PC-3 (cell line): ENCODE results near the gene ENPP7. TPM values are rescaled to one million over a fixed set of nuclear protein-coding genes. Genes with fewer than 3 reads are reported as not detected.

Experiments
- ATAC-seq: fragments of 200-7000 bp; cut with Tn5 transposase; 2 replicates; pipeline ENCODE4 v1.9.1; 2020; ENCODE audit warnings: mild to moderate bottlenecking, moderate library complexity
- BruUV-seq: library from RNA; stranded (reverse); fragments of 400-500 nt; replicated peaks from 2 replicates; lab custom pipeline; 2021; lab: Mats Ljungman, UMichigan
- CTCF ChIA-PET: fragments of 300-600 bp; sonication (Branson Sonifier 250); formaldehyde crosslinking; loops from one replicate; lab custom pipeline; 2022; ENCODE audit warnings: antibody characterized with exemption; lab: Charles Lee
- POLR2A ChIA-PET: fragments of 300-600 bp; sonication (Branson Sonifier 250); formaldehyde crosslinking; loops from one replicate; lab custom pipeline; 2022; ENCODE audit warnings: antibody characterized with exemption; ENCODE audit not compliant: unreplicated experiment; lab: Charles Lee
- DNase-seq: peaks from one replicate; pipeline ENCODE4 v3.0.0-alpha.2; 2015
- H2AFZ ChIP-seq: fragments of 300-600 bp; sonication (generic); 2 replicates; pipeline ENCODE4 v1.6.0; 2016; ENCODE audit warnings: antibody characterized with exemption, low read length
- H3F3A ChIP-seq: fragments of 300-600 bp; sonication (generic); one replicate; pipeline ENCODE4 v1.6.0; 2017; ENCODE audit warnings: antibody characterized with exemption, low read length, control low read depth, mild to moderate bottlenecking; ENCODE audit not compliant: unreplicated experiment
- H3K27ac ChIP-seq: fragments of 300-600 bp; sonication (generic); 2 replicates; pipeline ENCODE4 v1.5.1; 2016; ENCODE audit warnings: mild to moderate bottlenecking, low read length
- H3K27me3 ChIP-seq: fragments of 300-600 bp; sonication (generic); 2 replicates; pipeline ENCODE4 v1.6.1; 2016; ENCODE audit warnings: low read length, mixed read lengths
- H3K36me3 ChIP-seq: fragments of 300-600 bp; sonication (generic); 2 replicates; pipeline ENCODE4 v1.6.1; 2016; ENCODE audit warnings: low read depth, mixed run types, low read length, mixed read lengths
- H3K4me1 ChIP-seq: fragments of 300-600 bp; sonication (generic); 2 replicates; pipeline ENCODE4 v1.5.1; 2016; ENCODE audit warnings: low read length; ENCODE audit not compliant: insufficient read depth
- H3K4me2 ChIP-seq: fragments of 300-600 bp; sonication (generic); 2 replicates; pipeline ENCODE4 v1.6.0; 2016; ENCODE audit warnings: low read length
- H3K4me3 ChIP-seq: fragments of 300-600 bp; sonication (generic); 2 replicates; pipeline ENCODE4 v1.5.1; 2016; ENCODE audit warnings: mild to moderate bottlenecking, low read length, mixed read lengths
- H3K79me2 ChIP-seq: fragments of 300-600 bp; sonication (generic); 2 replicates; pipeline ENCODE4 v1.6.1; 2017; ENCODE audit warnings: low read length, mixed read lengths
- H3K9ac ChIP-seq: fragments of 300-600 bp; sonication (generic); 2 replicates; pipeline ENCODE4 v1.6.0; 2016; ENCODE audit warnings: mild to moderate bottlenecking, low read length
- H3K9me2 ChIP-seq: fragments of 300-600 bp; sonication (generic); replicated peaks from 2 replicates; pipeline ENCODE4 v1.6.1; 2016; ENCODE audit warnings: mixed run types, low read length, mixed read lengths
- H3K9me3 ChIP-seq: fragments of 300-600 bp; sonication (generic); 2 replicates; pipeline ENCODE4 v1.6.1; 2016; ENCODE audit warnings: low read length, mixed read lengths
- H4K20me1 ChIP-seq: fragments of 300-600 bp; sonication (generic); 2 replicates; pipeline ENCODE4 v1.6.1; 2016; ENCODE audit warnings: low read length, mixed read lengths
- EZH2 ChIP-seq: fragments of 300-600 bp; sonication (generic); IDR thresholded peaks from one replicate; pipeline ENCODE4 v1.6.1; 2017; ENCODE audit warnings: antibody characterized with exemption, mild to moderate bottlenecking, low read length; ENCODE audit not compliant: unreplicated experiment
- EZH2phosphoT487 ChIP-seq: fragments of 300-600 bp; sonication (generic); IDR thresholded peaks from 2 replicates; pipeline ENCODE4 v1.6.1; 2018; ENCODE audit warnings: mild to moderate bottlenecking, antibody characterized with exemption, low read length, borderline replicate concordance
- intact Hi-C: fragments of 100-400 bp; cut with micrococcal nuclease; formaldehyde crosslinking; loops from 2 replicates; pipeline ENCODE4 v1.9.0; 2023
- total RNA-seq: library from RNA; depleted of rRNA; stranded (reverse); fragments of >200 nt; gene quantifications from 2 replicates; pipeline ENCODE4 v1.2.3, GENCODE V29; 2014
- TF ChIP-seq, protein P1 (sequence below): fragments of 300-600 bp; sonication (generic); conservative IDR thresholded peaks from 2 replicates; pipeline ENCODE4 v1.5.1; 2017; ENCODE audit warnings: antibody characterized with exemption, low read depth, mild to moderate bottlenecking, low read length

ENPP7 gene
- total RNA-seq, 1 experiment from 2014 or later, result not detected

DNA sequence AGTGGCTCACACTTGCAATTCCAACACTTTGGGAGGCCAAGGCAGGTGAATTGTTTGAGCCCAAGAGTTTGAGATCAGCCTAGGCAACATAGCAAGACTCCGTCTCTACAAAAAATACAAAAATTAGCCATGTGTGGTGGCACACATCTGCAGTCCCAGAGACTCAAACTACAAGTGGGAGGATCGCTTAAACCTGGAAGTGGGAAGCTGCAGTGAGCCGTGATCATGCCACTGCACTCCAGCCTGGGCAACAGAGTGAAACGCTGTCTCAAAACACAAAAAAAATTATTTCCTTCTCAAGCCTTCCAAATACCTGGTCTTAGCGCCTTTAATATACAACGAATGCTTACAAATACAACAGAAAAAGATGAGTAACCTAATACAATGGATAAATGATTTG, 27.5 kb downstream of the ENPP7 start:
- Histone ChIP-seq H3K79me2 (no peaks in the 10 kb centered on the region), H3K9me3 (no peaks in the 10 kb centered on the region), H3K27ac (no peak overlapping the region), H2AFZ (no peak overlapping the region), H3K4me2 (no peak overlapping the region), H3K9me2 (no peaks in the 10 kb centered on the region), H3K4me3 (no peak overlapping the region), H3K4me1 (no peaks in the 10 kb centered on the region), H3K36me3 (no peaks in the 10 kb centered on the region), H3K27me3 (no peaks in the 10 kb centered on the region), H3F3A (no peaks in the 10 kb centered on the region), H3K9ac (no peak overlapping the region), H4K20me1 (no peaks in the 10 kb centered on the region)
- no peak for DNase-seq
- no TSS peak for BruUV-seq
- TF ChIP-seq EZH2 (no peak), EZH2phosphoT487 (no peak)
- TF ChIP-seq, protein P1, sequence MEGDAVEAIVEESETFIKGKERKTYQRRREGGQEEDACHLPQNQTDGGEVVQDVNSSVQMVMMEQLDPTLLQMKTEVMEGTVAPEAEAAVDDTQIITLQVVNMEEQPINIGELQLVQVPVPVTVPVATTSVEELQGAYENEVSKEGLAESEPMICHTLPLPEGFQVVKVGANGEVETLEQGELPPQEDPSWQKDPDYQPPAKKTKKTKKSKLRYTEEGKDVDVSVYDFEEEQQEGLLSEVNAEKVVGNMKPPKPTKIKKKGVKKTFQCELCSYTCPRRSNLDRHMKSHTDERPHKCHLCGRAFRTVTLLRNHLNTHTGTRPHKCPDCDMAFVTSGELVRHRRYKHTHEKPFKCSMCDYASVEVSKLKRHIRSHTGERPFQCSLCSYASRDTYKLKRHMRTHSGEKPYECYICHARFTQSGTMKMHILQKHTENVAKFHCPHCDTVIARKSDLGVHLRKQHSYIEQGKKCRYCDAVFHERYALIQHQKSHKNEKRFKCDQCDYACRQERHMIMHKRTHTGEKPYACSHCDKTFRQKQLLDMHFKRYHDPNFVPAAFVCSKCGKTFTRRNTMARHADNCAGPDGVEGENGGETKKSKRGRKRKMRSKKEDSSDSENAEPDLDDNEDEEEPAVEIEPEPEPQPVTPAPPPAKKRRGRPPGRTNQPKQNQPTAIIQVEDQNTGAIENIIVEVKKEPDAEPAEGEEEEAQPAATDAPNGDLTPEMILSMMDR, result no peak
- ATAC-seq, result no peak
- CTCF ChIA-PET, result no interaction called here
- POLR2A ChIA-PET, result no interaction called here
- intact Hi-C loops, result no loop called here

DNA sequence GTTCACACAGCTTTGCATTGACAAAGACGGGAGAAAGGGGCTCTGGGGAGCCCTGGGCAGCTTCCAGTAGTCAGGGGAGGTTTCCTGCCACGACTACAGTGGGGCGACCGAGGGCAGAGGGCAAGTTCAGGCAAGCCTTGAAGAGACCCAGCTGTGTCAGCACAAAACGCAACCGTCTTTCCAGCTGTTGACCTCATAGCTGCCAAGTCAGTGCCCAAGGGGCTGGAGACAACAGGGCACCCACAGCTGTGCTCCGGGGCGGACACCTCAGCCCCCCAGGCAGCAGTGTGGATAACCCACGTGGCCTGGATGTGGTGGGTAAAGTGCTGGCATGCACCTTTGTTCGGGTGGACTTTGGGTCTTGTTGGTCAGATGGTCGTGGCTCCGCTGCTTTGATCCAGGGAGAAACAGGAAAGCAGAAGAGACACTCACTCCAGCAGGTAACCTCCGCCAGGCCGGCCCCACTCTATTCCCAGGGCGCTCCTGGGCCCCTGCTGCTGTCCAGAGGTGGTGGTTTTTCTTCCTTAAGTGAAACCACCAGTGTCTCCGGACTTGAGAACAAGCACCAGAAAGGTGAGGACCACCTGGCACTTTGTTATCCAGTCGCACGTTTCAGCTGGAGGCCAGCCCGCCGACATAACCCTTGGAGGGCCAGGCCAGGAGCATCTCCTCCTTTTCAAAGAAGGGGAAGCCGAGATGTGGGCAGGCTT, 29.6 kb downstream of the ENPP7 start:
- Histone ChIP-seq H3K36me3 (no peaks in the 10 kb centered on the region), H3K4me3 (no peak overlapping the region), H3K4me1 (no peaks in the 10 kb centered on the region), H3F3A (no peaks in the 10 kb centered on the region), H3K4me2 (no peak overlapping the region), H3K9ac (no peak overlapping the region), H3K9me2 (no peaks in the 10 kb centered on the region), H3K9me3 (no peaks in the 10 kb centered on the region), H3K27ac (no peak overlapping the region), H3K79me2 (no peaks in the 10 kb centered on the region), H4K20me1 (no peaks in the 10 kb centered on the region), H2AFZ (no peak overlapping the region), H3K27me3 (no peaks in the 10 kb centered on the region)
- intact Hi-C loops, result no loop called here
- ChIA-PET CTCF (no interaction called here), POLR2A (no interaction called here)
- no TSS peak for BruUV-seq
- DNase-seq, result no peak
- TF ChIP-seq, protein P1, result no peak
- TF ChIP-seq EZH2 (no peak), EZH2phosphoT487 (no peak)
- ATAC-seq, result no peak

DNA sequence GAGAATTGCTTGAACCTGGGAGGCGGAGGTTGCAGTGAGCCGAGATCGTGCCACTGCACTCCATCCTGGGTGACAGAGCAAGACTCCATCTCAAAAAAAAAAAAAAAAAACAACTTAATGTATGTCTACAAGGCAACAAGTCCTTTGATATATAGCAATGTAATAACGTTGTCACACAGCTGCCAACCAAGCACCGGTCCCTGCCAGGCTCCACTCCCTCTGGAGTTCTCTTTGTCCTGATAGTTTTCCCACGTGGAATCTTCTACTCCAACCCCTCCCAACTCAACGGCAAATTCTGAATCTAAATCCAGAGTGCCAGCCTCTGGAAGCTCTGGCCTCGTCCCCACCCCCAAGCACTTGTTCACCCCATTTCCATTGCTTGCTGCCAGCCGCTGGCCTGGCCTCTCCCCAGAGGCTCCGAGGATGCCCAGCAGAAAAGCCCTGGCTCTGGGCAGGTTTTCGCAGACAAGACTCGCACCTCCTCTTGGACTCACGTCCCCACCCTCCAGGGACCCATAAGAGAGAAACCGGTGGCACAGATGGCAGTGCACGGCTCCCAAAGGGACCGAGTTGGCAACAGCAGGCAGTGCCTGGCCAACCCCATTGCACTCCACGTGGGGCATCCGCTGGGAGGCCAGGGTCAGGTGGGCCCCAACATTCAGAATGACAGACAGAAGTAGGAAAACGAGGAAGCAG, 31.3 kb downstream of the ENPP7 start:
- Histone ChIP-seq H3K36me3 (no peaks in the 10 kb centered on the region), H2AFZ (no peak overlapping the region), H3K4me3 (no peak overlapping the region), H4K20me1 (no peaks in the 10 kb centered on the region), H3K4me2 (no peak overlapping the region), H3K27me3 (no peaks in the 10 kb centered on the region), H3K4me1 (no peaks in the 10 kb centered on the region), H3K9ac (no peak overlapping the region), H3K27ac (no peak overlapping the region), H3K9me2 (no peaks in the 10 kb centered on the region), H3K9me3 (no peaks in the 10 kb centered on the region), H3F3A (no peaks in the 10 kb centered on the region), H3K79me2 (no peaks in the 10 kb centered on the region)
- intact Hi-C loops, result no loop called here
- TF ChIP-seq EZH2 (no peak), EZH2phosphoT487 (no peak)
- TF ChIP-seq, protein P1, result no peak
- DNase-seq (no peak), ATAC-seq (no peak)
- no TSS peak for BruUV-seq
- CTCF ChIA-PET, result no interaction called here
- POLR2A ChIA-PET, result no interaction called here
